Esophagus (tissue), 2 donors: ENCODE measurements around the gene PCNA. TPM values are rescaled to one million over a fixed set of nuclear protein-coding genes. Genes with fewer than 3 reads are reported as not detected.

Experiments
- H3K27ac ChIP-seq, 2 donors: one replicate each; pipeline ENCODE4 v1.5.1; 2013; ENCODE audit warnings: low read depth in 2 of 2, mild to moderate bottlenecking in 2 of 2, inconsistent platforms in 1 of 2, low read length in 1 of 2, moderate library complexity in 1 of 2
- H3K27me3 ChIP-seq, 2 donors: one replicate each; pipeline ENCODE4 v1.6.1; 2013; ENCODE audit warnings: low read length in 2 of 2, control low read depth in 1 of 2, mild to moderate bottlenecking in 1 of 2; ENCODE audit not compliant: insufficient read depth in 2 of 2, control insufficient read depth in 1 of 2
- H3K36me3 ChIP-seq, 2 donors: one replicate each; pipeline ENCODE4 v1.6.1; 2013; ENCODE audit warnings: low read length in 1 of 2; ENCODE audit not compliant: control insufficient read depth in 2 of 2, insufficient read depth in 2 of 2
- H3K4me1 ChIP-seq, 2 donors: one replicate each; pipeline ENCODE4 v1.6.1; 2013; ENCODE audit warnings: low read length in 1 of 2; ENCODE audit not compliant: control insufficient read depth in 2 of 2, insufficient read depth in 2 of 2
- H3K4me3 ChIP-seq, 2 donors: one replicate each; pipeline ENCODE4 v1.5.1; 2013; ENCODE audit warnings: low read length in 2 of 2, mild to moderate bottlenecking in 2 of 2, low read depth in 1 of 2, moderate library complexity in 1 of 2
- H3K9me3 ChIP-seq, 2 donors: one replicate each; pipeline ENCODE4 v1.6.1; 2013; ENCODE audit warnings: mild to moderate bottlenecking in 2 of 2, low read depth in 1 of 2, low read length in 1 of 2, moderate library complexity in 1 of 2; ENCODE audit not compliant: control insufficient read depth in 2 of 2, insufficient read depth in 1 of 2
- WGBS, 2 donors: extraction: QIAGEN DNeasy Blood & Tissue Kit; methylation state at CpG; one replicate each; pipeline ENCODE4 v1.1.7; 2013; 5-methylcytosine and 5-hydroxymethylcytosine counted together
- polyA plus RNA-seq, 2 donors: library from polyadenylated mRNA; stranded (reverse); fragments of 200-250 nt; gene quantifications; one replicate each; pipeline ENCODE4 v1.2.3, GENCODE V29; 2013
- donor health status: healthy with polysubstance abuse.
- donor health status: Bipolar disorder and iron deficiency.

The PCNA gene
- polyA plus RNA-seq, 2 donors = 61.2 to 143 TPM

DNA sequence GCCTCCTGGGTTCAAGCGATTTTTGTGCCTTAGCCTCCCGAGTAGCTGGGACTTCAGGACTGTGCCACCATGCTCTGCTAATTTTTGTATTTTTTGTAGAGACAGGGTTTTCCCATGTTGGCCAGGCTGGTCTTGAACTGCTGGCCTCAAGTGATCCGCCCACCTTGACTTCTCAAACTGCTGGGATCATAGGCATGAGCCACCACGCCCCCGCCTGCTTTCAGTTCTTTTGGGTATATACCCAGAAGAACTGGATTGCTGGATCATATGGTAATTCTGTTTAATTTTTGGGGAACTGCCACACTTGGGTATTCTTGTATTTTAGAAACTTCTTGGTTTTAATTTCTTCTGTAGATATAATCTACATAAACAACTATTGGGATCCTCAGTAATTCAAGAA is 24.1 kb upstream of the PCNA start:
- H3K27me3 ChIP-seq = no peaks in the 10 kb centered on the region
- H3K4me3 ChIP-seq = no peak overlapping the region
- no peaks in the 10 kb centered on the region for H3K9me3 ChIP-seq
- WGBS, 2 donors = 94 to 98% methylated on average over 5 of the region's 5 CpGs
- H3K36me3 ChIP-seq = no peaks in the 10 kb centered on the region
- H3K4me1 ChIP-seq = peaks cover 0 to 2% of the 10 kb centered on the region in 2 donors
- H3K27ac ChIP-seq = no peak overlapping the region

DNA sequence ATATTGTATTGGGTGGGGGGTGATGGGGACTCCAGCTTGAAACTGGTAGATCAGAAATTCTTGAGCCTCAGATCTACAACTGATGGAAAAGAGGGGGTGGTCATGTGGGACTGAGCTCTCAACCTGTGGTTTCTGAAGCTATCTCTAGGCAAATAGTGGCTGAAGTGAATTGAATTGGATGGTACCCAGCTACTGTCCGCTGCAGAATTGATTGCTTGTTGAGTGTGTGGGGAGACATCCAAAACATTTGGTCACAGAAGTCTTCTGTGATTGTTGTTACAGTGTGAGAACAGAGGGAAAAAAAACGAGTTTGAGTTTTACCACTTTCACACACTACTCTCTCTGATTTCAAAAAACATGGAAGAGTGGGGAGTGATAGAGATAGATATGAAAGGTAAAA is 21.9 kb upstream of the PCNA start:
- Histone ChIP-seq H3K36me3 (no peaks in the 10 kb centered on the region), H3K9me3 (no peaks in the 10 kb centered on the region), H3K4me3 (no peak overlapping the region), H3K27me3 (no peaks in the 10 kb centered on the region), H3K4me1 (peaks cover 0 to 5% of the 10 kb centered on the region in 2 donors), H3K27ac (no peak overlapping the region)
- 60 to 69% methylated on average over 2 of the region's 2 CpGs for WGBS, 2 donors

- H3K27me3 ChIP-seq = no peaks in the 10 kb centered on the region
- H3K4me3 ChIP-seq = no peak overlapping the region
- H3K27ac ChIP-seq = no peak overlapping the region
- H3K36me3 ChIP-seq = no peaks in the 10 kb centered on the region
- H3K4me1 ChIP-seq = peaks cover 0 to 8% of the 10 kb centered on the region in 2 donors
- no peaks in the 10 kb centered on the region for H3K9me3 ChIP-seq
Observed at GRCh38 chr20:5140195-5140594, 20.4 kb upstream of the PCNA start.

DNA sequence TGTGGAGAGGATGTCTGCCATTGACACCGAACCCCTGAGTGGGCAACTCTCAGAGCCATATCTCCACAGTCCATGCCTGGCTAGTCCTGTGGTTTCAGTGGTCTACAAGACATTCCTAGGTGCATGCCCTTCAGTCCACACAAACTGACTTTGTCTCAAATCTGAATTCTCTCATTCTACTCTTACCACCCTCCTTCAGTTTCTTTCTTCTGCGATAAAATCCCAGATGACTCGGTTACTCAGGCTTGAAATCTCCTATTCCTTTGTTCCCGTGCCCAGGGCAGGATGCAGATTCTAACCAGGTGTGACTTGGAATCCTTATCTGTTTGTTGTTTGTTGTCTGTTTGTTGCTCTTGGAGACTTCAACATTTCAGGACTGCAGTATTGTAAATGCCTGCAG is 16.3 kb upstream of the PCNA start:
- H3K36me3 ChIP-seq = no peaks in the 10 kb centered on the region
- H3K4me3 ChIP-seq = no peak overlapping the region
- peaks cover 0 to 6% of the 10 kb centered on the region in 2 donors for H3K4me1 ChIP-seq
- no peaks in the 10 kb centered on the region for H3K27me3 ChIP-seq
- WGBS, 2 donors = 51 to 54% methylated on average over 4 of the region's 4 CpGs
- peak overlapping the region in 1 of 2 donors; percentile 43 for H3K27ac ChIP-seq
- H3K9me3 ChIP-seq = no peaks in the 10 kb centered on the region

DNA sequence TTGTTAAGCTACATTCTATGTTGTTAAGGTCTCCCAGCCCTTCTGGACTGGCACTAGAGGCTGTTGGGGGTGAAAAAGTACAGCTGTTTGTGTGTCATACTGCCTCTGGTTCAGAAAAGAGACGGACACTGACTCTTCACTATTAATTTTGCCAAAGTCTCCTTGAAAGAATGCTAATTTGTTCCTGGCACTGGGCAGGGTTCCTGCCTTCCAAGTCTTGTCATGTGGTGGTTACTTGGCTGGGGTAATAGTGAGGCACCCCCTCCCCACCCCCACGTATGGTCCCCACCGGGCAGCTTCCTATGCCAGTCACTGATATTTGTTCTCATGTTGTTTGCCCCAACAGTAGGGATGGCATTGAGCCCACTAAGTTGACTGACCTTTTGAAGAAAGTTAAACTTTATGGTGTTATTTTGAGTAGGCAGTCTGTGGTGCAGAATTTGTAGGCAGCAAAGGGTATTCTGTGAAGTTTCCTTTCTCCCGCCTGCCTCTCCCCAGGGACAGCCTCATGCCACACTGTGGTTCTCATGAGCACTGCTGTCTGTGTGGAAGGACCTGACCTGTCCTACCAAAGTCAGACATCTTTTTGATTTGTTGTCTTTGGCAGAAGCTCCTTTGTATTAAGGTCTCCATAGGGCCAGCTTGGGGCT is 15.7 kb upstream of the PCNA start:
- Histone ChIP-seq H3K9me3 (no peaks in the 10 kb centered on the region), H3K27me3 (no peaks in the 10 kb centered on the region), H3K27ac (no peak overlapping the region), H3K36me3 (no peaks in the 10 kb centered on the region), H3K4me3 (no peak overlapping the region), H3K4me1 (peaks cover 0 to 6% of the 10 kb centered on the region in 2 donors)
- 45 to 63% methylated on average over 4 of the region's 4 CpGs for WGBS, 2 donors

DNA sequence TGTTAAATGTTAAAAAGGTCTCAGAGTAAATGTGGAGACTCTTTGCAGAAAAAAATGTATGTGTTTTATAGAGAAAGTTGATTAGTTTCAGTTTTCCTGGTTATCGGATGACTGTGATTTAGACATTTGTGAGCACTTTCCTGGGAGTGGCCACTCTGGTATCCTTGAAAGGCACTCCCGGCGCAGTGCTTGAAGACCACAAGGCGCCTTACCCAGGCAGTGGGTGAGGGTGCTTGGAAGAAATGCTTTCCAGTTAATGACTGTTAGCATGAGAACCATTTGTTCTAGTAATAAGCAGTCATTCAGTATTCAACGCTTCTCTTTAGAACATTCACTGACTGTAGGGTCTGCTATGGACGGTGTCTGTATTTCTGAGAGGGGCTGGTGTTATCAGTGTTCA is 14.2 kb upstream of the PCNA start:
- Histone ChIP-seq H3K4me3 (no peak overlapping the region), H3K27me3 (no peaks in the 10 kb centered on the region), H3K27ac (no peak overlapping the region), H3K9me3 (no peaks in the 10 kb centered on the region), H3K36me3 (no peaks in the 10 kb centered on the region), H3K4me1 (peaks cover 0 to 6% of the 10 kb centered on the region in 2 donors)
- 95 to 96% methylated on average over 6 of the region's 6 CpGs for WGBS, 2 donors

DNA sequence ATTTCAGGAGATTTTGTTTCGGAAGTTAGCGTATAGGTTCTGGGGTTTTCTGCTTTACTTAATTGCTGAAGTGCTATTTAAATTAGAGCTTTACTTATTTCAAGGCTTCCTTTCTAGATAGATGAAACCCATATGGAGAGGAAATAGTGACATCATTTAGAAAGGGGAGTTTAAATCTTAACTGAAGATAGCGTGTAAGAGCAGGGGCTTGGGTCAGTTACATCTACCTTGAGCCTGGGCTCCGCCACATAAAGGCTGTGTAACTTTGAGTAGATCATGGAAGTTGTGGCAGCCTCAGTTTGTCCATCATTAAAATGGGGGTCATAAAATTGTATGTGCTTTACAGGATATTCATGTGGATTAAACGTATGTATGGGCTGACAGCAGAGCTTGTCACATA is 11.7 kb upstream of the PCNA start:
- Histone ChIP-seq H3K27me3 (no peaks in the 10 kb centered on the region), H3K36me3 (no peaks in the 10 kb centered on the region), H3K4me3 (no peak overlapping the region), H3K4me1 (peaks cover 0 to 5% of the 10 kb centered on the region in 2 donors), H3K9me3 (no peaks in the 10 kb centered on the region), H3K27ac (peak overlapping the region in 1 of 2 donors; percentile 15)
- 76 to 80% methylated on average over 5 of the region's 5 CpGs for WGBS, 2 donors

DNA sequence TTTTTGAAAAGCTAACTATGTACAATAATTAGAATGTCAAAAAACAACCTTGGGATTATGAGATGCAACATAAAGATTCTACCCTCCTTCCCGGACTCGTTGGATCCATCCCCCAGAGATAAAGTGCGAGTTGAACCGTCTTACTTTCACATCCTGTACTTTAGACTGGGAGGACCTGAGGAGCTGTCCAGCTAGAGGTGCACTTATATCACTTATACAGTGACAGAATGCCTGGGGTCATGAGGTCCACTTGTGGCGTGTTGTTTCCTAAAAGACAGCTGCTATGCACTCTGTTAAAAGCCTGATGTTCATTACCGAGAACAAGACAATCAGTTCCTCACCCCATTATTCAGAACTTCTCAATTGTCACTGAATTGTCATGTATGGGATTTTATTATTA is 9.1 kb upstream of the PCNA start:
- Histone ChIP-seq H3K4me1 (peaks cover 0 to 2% of the 10 kb centered on the region in 2 donors), H3K27ac (no peak overlapping the region), H3K36me3 (no peaks in the 10 kb centered on the region), H3K27me3 (no peaks in the 10 kb centered on the region), H3K9me3 (no peaks in the 10 kb centered on the region), H3K4me3 (no peak overlapping the region)
- WGBS, 2 donors = 60 to 69% methylated on average over 6 of the region's 6 CpGs

GRCh38 chr20:5127859-5128424 is 8.2 kb upstream of the PCNA start:
- H3K27ac ChIP-seq = peak overlapping the region; percentile 94 to 98
- H3K36me3 ChIP-seq = no peaks in the 10 kb centered on the region
- WGBS, 2 donors = 27 to 31% methylated on average over 6 of the region's 6 CpGs
- H3K4me1 ChIP-seq = peaks cover 0 to 2% of the 10 kb centered on the region in 2 donors
- peak overlapping the region; percentile 82 to 86 for H3K4me3 ChIP-seq
- H3K27me3 ChIP-seq = no peaks in the 10 kb centered on the region
- H3K9me3 ChIP-seq = no peaks in the 10 kb centered on the region
